ENCODE measurements around the gene ROBO2.

ROBO2 gene

GRCh38 chr3:77052733-77053670 lies 13.1 kb downstream of the ROBO2 start:
- no peak for DNase-seq (ENCODE audit: low read depth)

GRCh38 chr3:77053795-77054194 lies 13.9 kb downstream of the ROBO2 start:
- no peak for DNase-seq (ENCODE audit: low read depth)

- DNase-seq (ENCODE audit: low read depth): no peak
Measured at GRCh38 chr3:77055841-77056341, 16.0 kb downstream of the ROBO2 start.

- DNase-seq (ENCODE audit: low read depth): no peak
Measured at GRCh38 chr3:77059354-77059753, 19.5 kb downstream of the ROBO2 start.

GRCh38 chr3:77063423-77063822 lies 23.5 kb downstream of the ROBO2 start:
- DNase-seq (ENCODE audit: low read depth): no peak

- DNase-seq (ENCODE audit: low read depth): no peak
Measured at GRCh38 chr3:77065750-77066149, 25.9 kb downstream of the ROBO2 start.

- DNase-seq (ENCODE audit: low read depth): no peak
Measured at GRCh38 chr3:77066829-77067228, 26.9 kb downstream of the ROBO2 start.

GRCh38 chr3:77068808-77069207 lies 28.9 kb downstream of the ROBO2 start:
- no peak for DNase-seq (ENCODE audit: low read depth)

GRCh38 chr3:77071364-77071763 lies 31.5 kb downstream of the ROBO2 start:
- no peak for DNase-seq (ENCODE audit: low read depth)

GRCh38 chr3:77071809-77072208 lies 31.9 kb downstream of the ROBO2 start:
- DNase-seq (ENCODE audit: low read depth): no peak

GRCh38 chr3:77072232-77072631 lies 32.3 kb downstream of the ROBO2 start:
- DNase-seq (ENCODE audit: low read depth): no peak

GRCh38 chr3:77078279-77078678 lies 38.4 kb downstream of the ROBO2 start:
- DNase-seq (ENCODE audit: low read depth): no peak

- DNase-seq (ENCODE audit: low read depth): no peak
Measured at GRCh38 chr3:77079988-77080610, 40.2 kb downstream of the ROBO2 start.

GRCh38 chr3:77081240-77081661 lies 41.4 kb downstream of the ROBO2 start:
- no peak for DNase-seq (ENCODE audit: low read depth)

GRCh38 chr3:77084511-77084910 lies 44.6 kb downstream of the ROBO2 start:
- no peak for DNase-seq (ENCODE audit: low read depth)

GRCh38 chr3:77086408-77086807 lies 46.5 kb downstream of the ROBO2 start:
- DNase-seq (ENCODE audit: low read depth): no peak

- no peak for DNase-seq (ENCODE audit: low read depth)
Measured at GRCh38 chr3:77091809-77092208, 51.9 kb downstream of the ROBO2 start.

GRCh38 chr3:77093101-77093500 lies 53.2 kb downstream of the ROBO2 start:
- DNase-seq (ENCODE audit: low read depth): no peak

GRCh38 chr3:77096145-77096544 lies 56.2 kb downstream of the ROBO2 start:
- DNase-seq (ENCODE audit: low read depth): no peak

- DNase-seq (ENCODE audit: low read depth): no peak
Measured at GRCh38 chr3:77096966-77097890, 57.3 kb downstream of the ROBO2 start.

- no peak for DNase-seq (ENCODE audit: low read depth)
Measured at GRCh38 chr3:77102951-77103769, 63.3 kb downstream of the ROBO2 start.

Data from activated T-cell treated with anti-CD3 and anti-CD28 coated beads for 1 hour (primary cell).